ENCODE measurements around the gene RPS6KA1.

GRCh38 chr1:26574719-26575251 is 45.2 kb downstream of the RPS6KA1 start:
- TF ChIP-seq, protein P1, sequence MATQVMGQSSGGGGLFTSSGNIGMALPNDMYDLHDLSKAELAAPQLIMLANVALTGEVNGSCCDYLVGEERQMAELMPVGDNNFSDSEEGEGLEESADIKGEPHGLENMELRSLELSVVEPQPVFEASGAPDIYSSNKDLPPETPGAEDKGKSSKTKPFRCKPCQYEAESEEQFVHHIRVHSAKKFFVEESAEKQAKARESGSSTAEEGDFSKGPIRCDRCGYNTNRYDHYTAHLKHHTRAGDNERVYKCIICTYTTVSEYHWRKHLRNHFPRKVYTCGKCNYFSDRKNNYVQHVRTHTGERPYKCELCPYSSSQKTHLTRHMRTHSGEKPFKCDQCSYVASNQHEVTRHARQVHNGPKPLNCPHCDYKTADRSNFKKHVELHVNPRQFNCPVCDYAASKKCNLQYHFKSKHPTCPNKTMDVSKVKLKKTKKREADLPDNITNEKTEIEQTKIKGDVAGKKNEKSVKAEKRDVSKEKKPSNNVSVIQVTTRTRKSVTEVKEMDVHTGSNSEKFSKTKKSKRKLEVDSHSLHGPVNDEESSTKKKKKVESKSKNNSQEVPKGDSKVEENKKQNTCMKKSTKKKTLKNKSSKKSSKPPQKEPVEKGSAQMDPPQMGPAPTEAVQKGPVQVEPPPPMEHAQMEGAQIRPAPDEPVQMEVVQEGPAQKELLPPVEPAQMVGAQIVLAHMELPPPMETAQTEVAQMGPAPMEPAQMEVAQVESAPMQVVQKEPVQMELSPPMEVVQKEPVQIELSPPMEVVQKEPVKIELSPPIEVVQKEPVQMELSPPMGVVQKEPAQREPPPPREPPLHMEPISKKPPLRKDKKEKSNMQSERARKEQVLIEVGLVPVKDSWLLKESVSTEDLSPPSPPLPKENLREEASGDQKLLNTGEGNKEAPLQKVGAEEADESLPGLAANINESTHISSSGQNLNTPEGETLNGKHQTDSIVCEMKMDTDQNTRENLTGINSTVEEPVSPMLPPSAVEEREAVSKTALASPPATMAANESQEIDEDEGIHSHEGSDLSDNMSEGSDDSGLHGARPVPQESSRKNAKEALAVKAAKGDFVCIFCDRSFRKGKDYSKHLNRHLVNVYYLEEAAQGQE (IDR thresholded peaks at IDR 0.05; ENCODE audit: borderline replicate concordance): no peak
- TF ChIP-seq, protein P1 (CRISPR knock-in tag; IDR thresholded peaks at IDR 0.05; ENCODE audit: low read depth): no peak
- TF ChIP-seq ZKSCAN1 (IDR thresholded peaks at IDR 0.05; ENCODE audit: low read depth, low read length) (no peak), MEIS2 (IDR thresholded peaks at IDR 0.05; ENCODE audit: partially characterized antibody) (no peak), TAF1 (IDR thresholded peaks at IDR 0.05; ENCODE audit: control insufficient read depth, extremely low read depth, insufficient read depth, low read length, severe bottlenecking) (no peak), ATF3 (IDR thresholded peaks at IDR 0.05) (no peak), ATF3 (CRISPR knock-in tag; conservative IDR thresholded peaks at IDR 0.05) (no peak), CTCF (IDR thresholded peaks at IDR 0.05 in 2 of 3, conservative IDR thresholded peaks at IDR 0.05 in 1 of 3; ENCODE audit: insufficient read depth in 2 of 3, low read depth in 1 of 3, low read length in 3 of 3) (no peak), NEUROD1 (IDR thresholded peaks at IDR 0.05; ENCODE audit: borderline replicate concordance, low read depth, low read length, partially characterized antibody) (no peak), SPI1 (IDR thresholded peaks at IDR 0.05; ENCODE audit: borderline replicate concordance, low read depth, low read length) (no peak), PHF20 (IDR thresholded peaks at IDR 0.05; ENCODE audit: partially characterized antibody) (no peak), NFYB (IDR thresholded peaks at IDR 0.05; ENCODE audit: extremely low read depth, insufficient read length) (no peak), TEAD4 (IDR thresholded peaks at IDR 0.05; ENCODE audit: low read length) (no peak), TEAD4 (CRISPR knock-in tag; IDR thresholded peaks at IDR 0.05; ENCODE audit: borderline replicate concordance) (no peak)
- TF ChIP-seq, protein P2, sequence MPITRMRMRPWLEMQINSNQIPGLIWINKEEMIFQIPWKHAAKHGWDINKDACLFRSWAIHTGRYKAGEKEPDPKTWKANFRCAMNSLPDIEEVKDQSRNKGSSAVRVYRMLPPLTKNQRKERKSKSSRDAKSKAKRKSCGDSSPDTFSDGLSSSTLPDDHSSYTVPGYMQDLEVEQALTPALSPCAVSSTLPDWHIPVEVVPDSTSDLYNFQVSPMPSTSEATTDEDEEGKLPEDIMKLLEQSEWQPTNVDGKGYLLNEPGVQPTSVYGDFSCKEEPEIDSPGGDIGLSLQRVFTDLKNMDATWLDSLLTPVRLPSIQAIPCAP (CRISPR knock-in tag; IDR thresholded peaks at IDR 0.05; ENCODE audit: borderline replicate concordance): no peak
- TF ChIP-seq, protein P3, sequence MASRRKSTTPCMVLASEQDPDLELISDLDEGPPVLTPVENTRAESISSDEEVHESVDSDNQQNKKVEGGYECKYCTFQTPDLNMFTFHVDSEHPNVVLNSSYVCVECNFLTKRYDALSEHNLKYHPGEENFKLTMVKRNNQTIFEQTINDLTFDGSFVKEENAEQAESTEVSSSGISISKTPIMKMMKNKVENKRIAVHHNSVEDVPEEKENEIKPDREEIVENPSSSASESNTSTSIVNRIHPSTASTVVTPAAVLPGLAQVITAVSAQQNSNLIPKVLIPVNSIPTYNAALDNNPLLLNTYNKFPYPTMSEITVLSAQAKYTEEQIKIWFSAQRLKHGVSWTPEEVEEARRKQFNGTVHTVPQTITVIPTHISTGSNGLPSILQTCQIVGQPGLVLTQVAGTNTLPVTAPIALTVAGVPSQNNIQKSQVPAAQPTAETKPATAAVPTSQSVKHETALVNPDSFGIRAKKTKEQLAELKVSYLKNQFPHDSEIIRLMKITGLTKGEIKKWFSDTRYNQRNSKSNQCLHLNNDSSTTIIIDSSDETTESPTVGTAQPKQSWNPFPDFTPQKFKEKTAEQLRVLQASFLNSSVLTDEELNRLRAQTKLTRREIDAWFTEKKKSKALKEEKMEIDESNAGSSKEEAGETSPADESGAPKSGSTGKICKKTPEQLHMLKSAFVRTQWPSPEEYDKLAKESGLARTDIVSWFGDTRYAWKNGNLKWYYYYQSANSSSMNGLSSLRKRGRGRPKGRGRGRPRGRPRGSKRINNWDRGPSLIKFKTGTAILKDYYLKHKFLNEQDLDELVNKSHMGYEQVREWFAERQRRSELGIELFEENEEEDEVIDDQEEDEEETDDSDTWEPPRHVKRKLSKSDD (conservative IDR thresholded peaks at IDR 0.05; ENCODE audit: low read length): no peak
